ENCODE measurements around the gene TERB1.

TERB1 gene

GRCh38 chr16:66735891-66736290 is 65.5 kb downstream of the TERB1 start:
- no peaks in the 10 kb centered on the region for H3K27me3 ChIP-seq (ENCODE audit: control insufficient read depth in 1 of 2, insufficient read depth in 2 of 2, low read length in 2 of 2)
- peaks cover 8 to 13% of the 10 kb centered on the region in 2 donors for H3K4me1 ChIP-seq (ENCODE audit: control insufficient read depth in 1 of 2, insufficient read depth in 2 of 2, low read length in 2 of 2)
- peaks cover 27 to 78% of the 10 kb centered on the region in 2 donors for H3K36me3 ChIP-seq (ENCODE audit: control insufficient read depth in 1 of 2, insufficient read depth in 2 of 2, low read length in 2 of 2)
- H3K9ac ChIP-seq (ENCODE audit: low read depth in 1 of 2, low read length in 2 of 2) = no peak overlapping the region
- H3K4me3 ChIP-seq (ENCODE audit: low read depth in 1 of 2, low read length in 2 of 2) = no peak overlapping the region
- H3K27ac ChIP-seq (ENCODE audit: low read depth, low read length) = no peak overlapping the region
- no peaks in the 10 kb centered on the region for H3K9me3 ChIP-seq (ENCODE audit: control insufficient read depth in 1 of 2, low read length in 2 of 2)

- no peak overlapping the region for H3K27ac ChIP-seq (ENCODE audit: low read depth, low read length)
- H3K9me3 ChIP-seq (ENCODE audit: control insufficient read depth in 1 of 2, low read length in 2 of 2) = no peaks in the 10 kb centered on the region
- H3K9ac ChIP-seq (ENCODE audit: low read depth in 1 of 2, low read length in 2 of 2) = no peak overlapping the region
- no peaks in the 10 kb centered on the region for H3K27me3 ChIP-seq (ENCODE audit: control insufficient read depth in 1 of 2, insufficient read depth in 2 of 2, low read length in 2 of 2)
- no peaks in the 10 kb centered on the region for H3K4me1 ChIP-seq (ENCODE audit: control insufficient read depth in 1 of 2, insufficient read depth in 2 of 2, low read length in 2 of 2)
- H3K36me3 ChIP-seq (ENCODE audit: control insufficient read depth in 1 of 2, insufficient read depth in 2 of 2, low read length in 2 of 2) = peaks cover 38 to 92% of the 10 kb centered on the region in 2 donors
- no peak overlapping the region for H3K4me3 ChIP-seq (ENCODE audit: low read depth in 1 of 2, low read length in 2 of 2)
These were observed 70.3 kb downstream of the TERB1 start for GRCh38 chr16:66731101-66731500.

- Histone ChIP-seq H3K27ac (ENCODE audit: low read depth, low read length) (no peak overlapping the region), H3K9me3 (ENCODE audit: control insufficient read depth in 1 of 2, low read length in 2 of 2) (no peaks in the 10 kb centered on the region), H3K27me3 (ENCODE audit: control insufficient read depth in 1 of 2, insufficient read depth in 2 of 2, low read length in 2 of 2) (no peaks in the 10 kb centered on the region), H3K9ac (ENCODE audit: low read depth in 1 of 2, low read length in 2 of 2) (no peak overlapping the region), H3K36me3 (ENCODE audit: control insufficient read depth in 1 of 2, insufficient read depth in 2 of 2, low read length in 2 of 2) (peaks cover 45 to 92% of the 10 kb centered on the region in 2 donors), H3K4me3 (ENCODE audit: low read depth in 1 of 2, low read length in 2 of 2) (no peak overlapping the region), H3K4me1 (ENCODE audit: control insufficient read depth in 1 of 2, insufficient read depth in 2 of 2, low read length in 2 of 2) (no peaks in the 10 kb centered on the region)
These were observed 72.6 kb downstream of the TERB1 start for GRCh38 chr16:66728804-66729203.

- H3K36me3 ChIP-seq (ENCODE audit: control insufficient read depth in 1 of 2, insufficient read depth in 2 of 2, low read length in 2 of 2) = peaks cover 48 to 92% of the 10 kb centered on the region in 2 donors
- H3K4me3 ChIP-seq (ENCODE audit: low read depth in 1 of 2, low read length in 2 of 2) = no peak overlapping the region
- no peaks in the 10 kb centered on the region for H3K9me3 ChIP-seq (ENCODE audit: control insufficient read depth in 1 of 2, low read length in 2 of 2)
- no peak overlapping the region for H3K9ac ChIP-seq (ENCODE audit: low read depth in 1 of 2, low read length in 2 of 2)
- no peak overlapping the region for H3K27ac ChIP-seq (ENCODE audit: low read depth, low read length)
- H3K4me1 ChIP-seq (ENCODE audit: control insufficient read depth in 1 of 2, insufficient read depth in 2 of 2, low read length in 2 of 2) = no peaks in the 10 kb centered on the region
- no peaks in the 10 kb centered on the region for H3K27me3 ChIP-seq (ENCODE audit: control insufficient read depth in 1 of 2, insufficient read depth in 2 of 2, low read length in 2 of 2)
These were observed 73.1 kb downstream of the TERB1 start for GRCh38 chr16:66728117-66728787.

GRCh38 chr16:66720766-66721165 is 80.6 kb downstream of the TERB1 start:
- Histone ChIP-seq H3K27me3 (ENCODE audit: control insufficient read depth in 1 of 2, insufficient read depth in 2 of 2, low read length in 2 of 2) (no peaks in the 10 kb centered on the region), H3K4me1 (ENCODE audit: control insufficient read depth in 1 of 2, insufficient read depth in 2 of 2, low read length in 2 of 2) (no peaks in the 10 kb centered on the region), H3K27ac (ENCODE audit: low read depth, low read length) (no peak overlapping the region), H3K9ac (ENCODE audit: low read depth in 1 of 2, low read length in 2 of 2) (no peak overlapping the region), H3K36me3 (ENCODE audit: control insufficient read depth in 1 of 2, insufficient read depth in 2 of 2, low read length in 2 of 2) (peaks cover 28 to 53% of the 10 kb centered on the region in 2 donors), H3K9me3 (ENCODE audit: control insufficient read depth in 1 of 2, low read length in 2 of 2) (no peaks in the 10 kb centered on the region), H3K4me3 (ENCODE audit: low read depth in 1 of 2, low read length in 2 of 2) (no peak overlapping the region)

- Histone ChIP-seq H3K9me3 (ENCODE audit: control insufficient read depth in 1 of 2, low read length in 2 of 2) (no peaks in the 10 kb centered on the region), H3K4me1 (ENCODE audit: control insufficient read depth in 1 of 2, insufficient read depth in 2 of 2, low read length in 2 of 2) (peaks cover 10 to 13% of the 10 kb centered on the region in 2 donors), H3K27me3 (ENCODE audit: control insufficient read depth in 1 of 2, insufficient read depth in 2 of 2, low read length in 2 of 2) (no peaks in the 10 kb centered on the region), H3K4me3 (ENCODE audit: low read depth in 1 of 2, low read length in 2 of 2) (no peak overlapping the region), H3K9ac (ENCODE audit: low read depth in 1 of 2, low read length in 2 of 2) (no peak overlapping the region), H3K27ac (ENCODE audit: low read depth, low read length) (no peak overlapping the region), H3K36me3 (ENCODE audit: control insufficient read depth in 1 of 2, insufficient read depth in 2 of 2, low read length in 2 of 2) (peaks cover 18 to 39% of the 10 kb centered on the region in 2 donors)
These were observed 82.1 kb downstream of the TERB1 start for GRCh38 chr16:66719246-66719645.

GRCh38 chr16:66717776-66718175 is 83.6 kb downstream of the TERB1 start:
- Histone ChIP-seq H3K36me3 (ENCODE audit: control insufficient read depth in 1 of 2, insufficient read depth in 2 of 2, low read length in 2 of 2) (peaks cover 6 to 25% of the 10 kb centered on the region in 2 donors), H3K9ac (ENCODE audit: low read depth in 1 of 2, low read length in 2 of 2) (no peak overlapping the region), H3K27me3 (ENCODE audit: control insufficient read depth in 1 of 2, insufficient read depth in 2 of 2, low read length in 2 of 2) (no peaks in the 10 kb centered on the region), H3K4me1 (ENCODE audit: control insufficient read depth in 1 of 2, insufficient read depth in 2 of 2, low read length in 2 of 2) (peaks cover 11 to 17% of the 10 kb centered on the region in 2 donors), H3K27ac (ENCODE audit: low read depth, low read length) (no peak overlapping the region), H3K4me3 (ENCODE audit: low read depth in 1 of 2, low read length in 2 of 2) (no peak overlapping the region), H3K9me3 (ENCODE audit: control insufficient read depth in 1 of 2, low read length in 2 of 2) (no peaks in the 10 kb centered on the region)

- Histone ChIP-seq H3K36me3 (ENCODE audit: control insufficient read depth in 1 of 2, insufficient read depth in 2 of 2, low read length in 2 of 2) (peaks cover 1 to 19% of the 10 kb centered on the region in 2 donors), H3K9me3 (ENCODE audit: control insufficient read depth in 1 of 2, low read length in 2 of 2) (no peaks in the 10 kb centered on the region), H3K27me3 (ENCODE audit: control insufficient read depth in 1 of 2, insufficient read depth in 2 of 2, low read length in 2 of 2) (no peaks in the 10 kb centered on the region), H3K4me3 (ENCODE audit: low read depth in 1 of 2, low read length in 2 of 2) (no peak overlapping the region), H3K9ac (ENCODE audit: low read depth in 1 of 2, low read length in 2 of 2) (no peak overlapping the region), H3K27ac (ENCODE audit: low read depth, low read length) (no peak overlapping the region), H3K4me1 (ENCODE audit: control insufficient read depth in 1 of 2, insufficient read depth in 2 of 2, low read length in 2 of 2) (peaks cover 11 to 17% of the 10 kb centered on the region in 2 donors)
These were observed 84.2 kb downstream of the TERB1 start for GRCh38 chr16:66717112-66717675.

- peak overlapping the region in 1 of 2 donors; percentile 1 for H3K4me3 ChIP-seq (ENCODE audit: low read depth in 1 of 2, low read length in 2 of 2)
- peaks cover 11 to 17% of the 10 kb centered on the region in 2 donors for H3K4me1 ChIP-seq (ENCODE audit: control insufficient read depth in 1 of 2, insufficient read depth in 2 of 2, low read length in 2 of 2)
- no peaks in the 10 kb centered on the region for H3K27me3 ChIP-seq (ENCODE audit: control insufficient read depth in 1 of 2, insufficient read depth in 2 of 2, low read length in 2 of 2)
- H3K9ac ChIP-seq (ENCODE audit: low read depth in 1 of 2, low read length in 2 of 2) = no peak overlapping the region
- peaks cover 0 to 6% of the 10 kb centered on the region in 2 donors for H3K36me3 ChIP-seq (ENCODE audit: control insufficient read depth in 1 of 2, insufficient read depth in 2 of 2, low read length in 2 of 2)
- H3K27ac ChIP-seq (ENCODE audit: low read depth, low read length) = no peak overlapping the region
- no peaks in the 10 kb centered on the region for H3K9me3 ChIP-seq (ENCODE audit: control insufficient read depth in 1 of 2, low read length in 2 of 2)
These were observed 86.6 kb downstream of the TERB1 start for GRCh38 chr16:66714654-66715307.

- Histone ChIP-seq H3K27me3 (ENCODE audit: control insufficient read depth in 1 of 2, insufficient read depth in 2 of 2, low read length in 2 of 2) (no peaks in the 10 kb centered on the region), H3K4me3 (ENCODE audit: low read depth in 1 of 2, low read length in 2 of 2) (no peak overlapping the region), H3K9me3 (ENCODE audit: control insufficient read depth in 1 of 2, low read length in 2 of 2) (no peaks in the 10 kb centered on the region), H3K9ac (ENCODE audit: low read depth in 1 of 2, low read length in 2 of 2) (no peak overlapping the region), H3K36me3 (ENCODE audit: control insufficient read depth in 1 of 2, insufficient read depth in 2 of 2, low read length in 2 of 2) (peaks cover 0 to 6% of the 10 kb centered on the region in 2 donors), H3K27ac (ENCODE audit: low read depth, low read length) (no peak overlapping the region), H3K4me1 (ENCODE audit: control insufficient read depth in 1 of 2, insufficient read depth in 2 of 2, low read length in 2 of 2) (peaks cover 11 to 17% of the 10 kb centered on the region in 2 donors)
These were observed 87.3 kb downstream of the TERB1 start for GRCh38 chr16:66714062-66714461.
